Fibroblast of lung (primary cell): ENCODE measurements around the gene SEC11A. TPM values are rescaled to one million over a fixed set of nuclear protein-coding genes. Genes with fewer than 3 reads are reported as not detected.

ENCODE experiments used
- DNase-seq, 2 donors: peaks; one replicate each; pipeline versions ENCODE4 v3.0.0 to v3.0.0-alpha.2; 2010; ENCODE audit warnings: low read depth in 2 of 2
- H2AFZ ChIP-seq: 2 replicates; pipeline ENCODE4 v1.5.1; 2012; ENCODE audit warnings: low read length, control low read depth, inconsistent platforms
- H3K27ac ChIP-seq: 2 replicates; pipeline ENCODE4 v1.5.1; 2011; ENCODE audit warnings: low read length, control low read depth; ENCODE audit not compliant: insufficient read depth
- H3K27me3 ChIP-seq: 2 replicates; pipeline ENCODE4 v1.5.1; 2011; ENCODE audit warnings: mild to moderate bottlenecking, low read length; ENCODE audit not compliant: control insufficient read depth, insufficient read depth
- H3K36me3 ChIP-seq: 2 replicates; pipeline ENCODE4 v1.5.1; 2011; ENCODE audit warnings: low read length; ENCODE audit not compliant: control insufficient read depth, insufficient read depth
- H3K4me1 ChIP-seq: 2 replicates; pipeline ENCODE4 v1.5.1; 2011; ENCODE audit warnings: low read length; ENCODE audit not compliant: control insufficient read depth, insufficient read depth; ENCODE audit errors: extremely low read depth
- H3K4me2 ChIP-seq: 2 replicates; pipeline ENCODE4 v1.5.1; 2011; ENCODE audit warnings: low read length, control low read depth; ENCODE audit not compliant: insufficient read depth; ENCODE audit errors: extremely low read depth
- H3K4me3 ChIP-seq, 4 experiments: fragments of 200-600 bp in 1 of 4; sonication (generic) in 1 of 4; replicated peaks in 1 of 4; 2 replicates each; pipeline ENCODE4 v1.5.1; 2011 to 2016; ENCODE audit warnings: low read length in 4 of 4, low read depth in 3 of 4, mild to moderate bottlenecking in 3 of 4, control low read depth in 2 of 4, inconsistent platforms in 1 of 4, mixed read lengths in 1 of 4; ENCODE audit not compliant: insufficient read depth in 1 of 4; ENCODE audit errors: control extremely low read depth in 1 of 4
- H3K79me2 ChIP-seq: 2 replicates; pipeline ENCODE4 v1.5.1; 2012; ENCODE audit warnings: mild to moderate bottlenecking, low read length, inconsistent platforms; ENCODE audit not compliant: control insufficient read depth, insufficient read depth
- H3K9ac ChIP-seq: 2 replicates; pipeline ENCODE4 v1.5.1; 2011; ENCODE audit warnings: mild to moderate bottlenecking, low read length, control low read depth; ENCODE audit not compliant: insufficient read depth
- H3K9me3 ChIP-seq: 2 replicates; pipeline ENCODE4 v1.5.1; 2012; ENCODE audit warnings: low read depth, low read length; ENCODE audit not compliant: control insufficient read depth, insufficient read depth
- H4K20me1 ChIP-seq: 2 replicates; pipeline ENCODE4 v1.5.1; 2011; ENCODE audit warnings: low read length; ENCODE audit not compliant: control insufficient read depth, insufficient read depth; ENCODE audit errors: extremely low read depth
- EZH2 ChIP-seq: IDR thresholded peaks from 2 replicates; pipeline ENCODE4 v1.5.1; 2012; ENCODE audit warnings: low read length, control low read depth, mild to moderate bottlenecking; ENCODE audit errors: missing control alignments
- polyA plus RNA-seq, 2 donors: library from polyadenylated mRNA; depleted of rRNA in 1 of 2; stranded (reverse) in 1 of 2; unstranded in 1 of 2; fragments of >200 nt; gene quantifications; 2 replicates each; pipeline ENCODE4 v1.2.1, GENCODE V29; 2011 to 2012; ENCODE audit warnings: missing spikeins in 1 of 2
- total RNA-seq: library from RNA; depleted of rRNA; stranded (reverse); fragments of >200 nt; gene quantifications from 2 replicates; pipeline ENCODE4 v1.2.1, GENCODE V29; 2014
- TF ChIP-seq, protein P1 (sequence below), 2 donors: IDR thresholded peaks in 1 of 2; conservative IDR thresholded peaks in 1 of 2; 1 replicate in 1 of 2; 2 replicates in 1 of 2; pipeline ENCODE4 v1.5.1; 2011 to 2012; ENCODE audit warnings: low read length in 2 of 2, control low read depth in 1 of 2, inconsistent platforms in 1 of 2, low read depth in 1 of 2, mild to moderate bottlenecking in 1 of 2

Gene SEC11A
- total and polyA plus RNA-seq, 2 donors (not counting 1 experiment from before 2014, with no cell fraction given), result 243 to 263 TPM

DNA sequence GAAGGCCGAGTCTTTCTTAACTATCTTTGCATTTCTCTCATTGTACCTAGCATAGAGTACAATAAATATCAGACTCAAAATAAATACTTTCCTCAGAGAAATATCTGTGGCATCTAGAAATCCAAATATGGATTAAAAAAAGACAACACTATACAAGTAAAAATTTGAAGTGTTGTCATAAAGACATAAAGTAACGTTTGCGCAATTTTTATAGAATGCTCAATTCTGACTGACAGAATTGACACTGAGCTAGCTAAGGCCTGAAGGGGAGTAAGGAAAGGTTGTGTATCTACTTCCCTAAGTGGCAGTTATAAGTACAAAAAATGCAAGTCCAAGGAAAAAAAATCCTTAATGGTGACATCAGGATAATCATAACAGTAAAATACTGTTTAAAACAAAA lies 1.1 kb downstream of the SEC11A start:
- Histone ChIP-seq H3K9ac (peak overlapping the region; percentile 73), H3K9me3 (no peaks in the 10 kb centered on the region), H3K4me2 (peak overlapping the region; percentile 90), H2AFZ (no peak overlapping the region), H3K36me3 (peaks cover 2% of the 10 kb centered on the region), H3K79me2 (peaks cover 53% of the 10 kb centered on the region), H4K20me1 (no peaks in the 10 kb centered on the region), H3K27me3 (no peaks in the 10 kb centered on the region), H3K4me3 (peak overlapping the region; percentile 76 to 94 (median 91)), H3K4me1 (peaks cover 2% of the 10 kb centered on the region), H3K27ac (peak overlapping the region; percentile 83)
- DNase-seq, result no peak
- TF ChIP-seq EZH2, result no peak
- TF ChIP-seq, protein P1, sequence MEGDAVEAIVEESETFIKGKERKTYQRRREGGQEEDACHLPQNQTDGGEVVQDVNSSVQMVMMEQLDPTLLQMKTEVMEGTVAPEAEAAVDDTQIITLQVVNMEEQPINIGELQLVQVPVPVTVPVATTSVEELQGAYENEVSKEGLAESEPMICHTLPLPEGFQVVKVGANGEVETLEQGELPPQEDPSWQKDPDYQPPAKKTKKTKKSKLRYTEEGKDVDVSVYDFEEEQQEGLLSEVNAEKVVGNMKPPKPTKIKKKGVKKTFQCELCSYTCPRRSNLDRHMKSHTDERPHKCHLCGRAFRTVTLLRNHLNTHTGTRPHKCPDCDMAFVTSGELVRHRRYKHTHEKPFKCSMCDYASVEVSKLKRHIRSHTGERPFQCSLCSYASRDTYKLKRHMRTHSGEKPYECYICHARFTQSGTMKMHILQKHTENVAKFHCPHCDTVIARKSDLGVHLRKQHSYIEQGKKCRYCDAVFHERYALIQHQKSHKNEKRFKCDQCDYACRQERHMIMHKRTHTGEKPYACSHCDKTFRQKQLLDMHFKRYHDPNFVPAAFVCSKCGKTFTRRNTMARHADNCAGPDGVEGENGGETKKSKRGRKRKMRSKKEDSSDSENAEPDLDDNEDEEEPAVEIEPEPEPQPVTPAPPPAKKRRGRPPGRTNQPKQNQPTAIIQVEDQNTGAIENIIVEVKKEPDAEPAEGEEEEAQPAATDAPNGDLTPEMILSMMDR (conservative IDR thresholded peaks at IDR 0.05 in 1 of 2, IDR thresholded peaks at IDR 0.05 in 1 of 2; ENCODE audit: low read depth in 1 of 2, low read length in 2 of 2), result no peak

GRCh38 chr15:84714372-84714771 lies 1.6 kb downstream of the SEC11A start:
- H3K79me2 ChIP-seq, result peaks cover 56% of the 10 kb centered on the region
- no peak for DNase-seq
- peaks cover 2% of the 10 kb centered on the region for H3K36me3 ChIP-seq
- no peaks in the 10 kb centered on the region for H3K9me3 ChIP-seq
- H3K4me1 ChIP-seq, result peaks cover 2% of the 10 kb centered on the region
- peak overlapping the region; percentile 76 to 94 (median 91) for H3K4me3 ChIP-seq
- peak overlapping the region; percentile 90 for H3K4me2 ChIP-seq
- H3K9ac ChIP-seq, result no peak overlapping the region
- TF ChIP-seq EZH2, result no peak
- TF ChIP-seq, protein P1 (conservative IDR thresholded peaks at IDR 0.05 in 1 of 2, IDR thresholded peaks at IDR 0.05 in 1 of 2; ENCODE audit: low read depth in 1 of 2, low read length in 2 of 2), result no peak
- no peaks in the 10 kb centered on the region for H4K20me1 ChIP-seq
- no peak overlapping the region for H2AFZ ChIP-seq
- no peaks in the 10 kb centered on the region for H3K27me3 ChIP-seq
- no peak overlapping the region for H3K27ac ChIP-seq

GRCh38 chr15:84703808-84704207 lies 12.1 kb downstream of the SEC11A start:
- H3K79me2 ChIP-seq, result peaks cover 81% of the 10 kb centered on the region
- H3K4me1 ChIP-seq, result no peaks in the 10 kb centered on the region

More at GRCh38 chr15:84703808-84704207, 12.1 kb downstream of the SEC11A start:
- TF ChIP-seq EZH2, result no peak
- TF ChIP-seq, protein P1 (conservative IDR thresholded peaks at IDR 0.05 in 1 of 2, IDR thresholded peaks at IDR 0.05 in 1 of 2; ENCODE audit: low read depth in 1 of 2, low read length in 2 of 2), result no peak
- Histone ChIP-seq H3K9me3 (no peaks in the 10 kb centered on the region), H3K36me3 (no peaks in the 10 kb centered on the region), H3K9ac (no peak overlapping the region), H4K20me1 (no peaks in the 10 kb centered on the region), H3K4me2 (no peak overlapping the region), H3K4me3 (no peak overlapping the region), H3K27me3 (no peaks in the 10 kb centered on the region), H3K27ac (no peak overlapping the region), H2AFZ (no peak overlapping the region)
- DNase-seq, result no peak
